BJ (cell line): ENCODE measurements around the gene IGFALS. TPM values are rescaled to one million over a fixed set of nuclear protein-coding genes. Genes with fewer than 3 reads are reported as not detected.
A peak's percentile ranks its signal among the peaks of the same experiment; 100 is the strongest.

Source experiments
- CTCF ChIA-PET: fragments of 350-600 bp; formaldehyde crosslinking; extraction: SDS; loops from one replicate; lab custom pipeline; 2021; ENCODE audit warnings: antibody characterized with exemption, inconsistent platforms; lab: Yijun Ruan, JAX
- POLR2A ChIA-PET: fragments of 300-600 bp; sonication (Branson Sonifier 250); formaldehyde crosslinking; extraction: SDS; loops from one replicate; lab custom pipeline; 2021; ENCODE audit warnings: antibody characterized with exemption; lab: Charles Lee
- DNase-seq: peaks from one replicate; pipeline ENCODE4 v3.0.0-alpha.2; 2011; ENCODE audit warnings: low read depth
- H3K27me3 ChIP-seq: 2 replicates; pipeline ENCODE4 v1.6.0; 2011; ENCODE audit warnings: low read length; ENCODE audit not compliant: control insufficient read depth, insufficient read depth
- H3K36me3 ChIP-seq: 2 replicates; pipeline ENCODE4 v1.5.1; 2011; ENCODE audit warnings: low read length; ENCODE audit not compliant: control insufficient read depth, insufficient read depth
- H3K4me3 ChIP-seq: 2 replicates; pipeline ENCODE4 v1.5.1; 2011; ENCODE audit warnings: low read depth, mild to moderate bottlenecking, control low read depth, low read length
- polyA plus RNA-seq: library from polyadenylated mRNA; depleted of rRNA; stranded (reverse); fragments of >200 nt; gene quantifications from 2 replicates; pipeline ENCODE4 v1.2.3, GENCODE V29; 2011
- TF ChIP-seq, protein P1 (sequence below): IDR thresholded peaks from 2 replicates; pipeline ENCODE4 v1.5.1; 2011; ENCODE audit warnings: low read depth, mild to moderate bottlenecking, control low read depth, inconsistent platforms, low read length, moderate library complexity; ENCODE audit not compliant: insufficient read depth

The IGFALS gene
- polyA plus RNA-seq, 1 experiment: not detected

DNA sequence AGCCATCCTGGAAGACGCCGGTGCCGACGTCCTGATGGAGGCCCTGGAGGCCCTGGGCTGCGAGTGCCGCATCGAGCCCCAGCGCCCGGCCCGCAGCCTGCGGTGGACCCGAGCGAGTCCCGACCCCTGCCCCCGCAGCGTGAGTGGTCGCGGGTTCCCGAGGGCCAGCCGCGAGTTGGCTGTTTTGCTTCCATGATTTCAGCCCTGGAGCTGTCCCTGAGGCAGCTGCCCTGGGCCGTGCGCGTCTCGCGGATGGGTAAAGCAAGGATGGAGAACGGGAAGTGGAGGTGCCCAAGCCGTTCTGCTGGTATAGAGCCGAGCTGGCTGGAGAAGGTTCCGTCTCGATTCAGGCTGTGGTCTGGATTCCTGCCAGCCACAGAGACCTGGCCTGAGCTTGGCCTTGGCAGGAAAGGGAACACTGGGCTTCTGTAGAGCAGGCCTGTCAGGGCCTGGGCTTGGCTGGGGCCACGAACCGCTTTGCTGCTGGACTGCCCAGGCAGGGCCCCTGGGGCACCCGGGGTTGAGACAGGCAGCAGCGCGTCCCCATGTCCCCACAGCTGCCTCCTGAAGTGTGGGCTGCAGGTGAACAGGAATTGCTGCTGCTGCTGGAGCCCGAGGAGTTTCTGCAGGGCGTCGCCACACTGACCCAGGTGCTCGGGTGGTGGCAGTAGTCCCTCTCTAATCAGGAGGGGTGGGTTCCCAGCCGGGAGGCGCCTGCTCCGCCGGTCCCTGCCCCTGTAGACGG is 19.6 kb downstream of the IGFALS start:
- TF ChIP-seq, protein P1, sequence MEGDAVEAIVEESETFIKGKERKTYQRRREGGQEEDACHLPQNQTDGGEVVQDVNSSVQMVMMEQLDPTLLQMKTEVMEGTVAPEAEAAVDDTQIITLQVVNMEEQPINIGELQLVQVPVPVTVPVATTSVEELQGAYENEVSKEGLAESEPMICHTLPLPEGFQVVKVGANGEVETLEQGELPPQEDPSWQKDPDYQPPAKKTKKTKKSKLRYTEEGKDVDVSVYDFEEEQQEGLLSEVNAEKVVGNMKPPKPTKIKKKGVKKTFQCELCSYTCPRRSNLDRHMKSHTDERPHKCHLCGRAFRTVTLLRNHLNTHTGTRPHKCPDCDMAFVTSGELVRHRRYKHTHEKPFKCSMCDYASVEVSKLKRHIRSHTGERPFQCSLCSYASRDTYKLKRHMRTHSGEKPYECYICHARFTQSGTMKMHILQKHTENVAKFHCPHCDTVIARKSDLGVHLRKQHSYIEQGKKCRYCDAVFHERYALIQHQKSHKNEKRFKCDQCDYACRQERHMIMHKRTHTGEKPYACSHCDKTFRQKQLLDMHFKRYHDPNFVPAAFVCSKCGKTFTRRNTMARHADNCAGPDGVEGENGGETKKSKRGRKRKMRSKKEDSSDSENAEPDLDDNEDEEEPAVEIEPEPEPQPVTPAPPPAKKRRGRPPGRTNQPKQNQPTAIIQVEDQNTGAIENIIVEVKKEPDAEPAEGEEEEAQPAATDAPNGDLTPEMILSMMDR: no peak
- H3K36me3 ChIP-seq: peaks cover 29% of the 10 kb centered on the region
- peak overlapping the region; percentile 92 for H3K4me3 ChIP-seq
- H3K27me3 ChIP-seq: no peaks in the 10 kb centered on the region
- ChIA-PET CTCF (interaction anchor here (1.0 to 1.9 kb wide), 4 partner anchors 9 to 68 kb away, joined by 3 to 11 read pairs (median 6); partner anchors contain the start of genes MAPK8IP3, NUBP2 and SPSB3), POLR2A (no interaction called here)
- DNase-seq: no peak

DNA sequence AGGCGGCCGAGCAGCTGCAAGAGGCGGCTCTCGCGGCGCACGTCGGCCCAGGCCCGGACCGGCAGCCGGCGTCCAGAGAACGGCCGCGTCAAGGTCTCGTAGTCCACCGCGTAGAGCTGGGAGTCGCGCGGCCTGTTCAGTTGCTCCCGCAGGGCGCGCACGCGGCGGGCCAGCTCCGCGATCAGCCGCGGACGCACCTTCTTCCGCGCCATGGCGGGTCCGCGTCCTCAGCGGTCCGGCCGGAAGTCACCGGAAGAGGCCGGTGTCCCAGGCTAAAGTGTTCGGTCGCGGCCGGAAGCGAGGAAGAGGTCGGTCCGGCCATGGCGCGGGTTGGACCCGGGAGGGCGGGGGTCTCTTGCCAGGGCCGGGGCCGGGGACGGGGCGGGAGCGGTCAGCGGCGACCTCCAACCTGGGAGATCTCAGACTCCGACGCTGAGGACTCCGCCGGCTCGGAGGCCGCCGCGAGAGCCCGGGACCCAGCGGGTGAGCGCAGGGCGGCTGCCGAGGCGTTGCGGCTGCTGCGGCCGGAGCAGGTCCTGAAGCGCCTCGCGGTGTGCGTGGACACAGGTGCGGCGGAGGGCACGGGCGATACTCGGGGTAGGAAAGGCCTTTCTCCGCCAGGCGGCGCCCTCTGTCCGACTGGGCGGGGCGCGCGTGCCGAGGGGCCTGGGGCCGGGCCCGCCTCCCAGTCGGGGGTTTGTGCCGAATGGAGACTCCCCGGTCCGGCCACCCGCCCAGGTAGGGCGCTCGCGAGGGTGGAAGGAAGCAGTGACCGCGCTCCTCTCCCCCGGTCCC is 20.4 kb downstream of the IGFALS start, which contains the start of gene MRPS34:
TSS of gene MRPS34 (minus strand) at position 227 of the 795 bp plus-strand sequence. CDS start at position 212, 15 bp downstream.
- H3K36me3 ChIP-seq: peaks cover 35% of the 10 kb centered on the region
- POLR2A ChIA-PET: interaction anchor here (0.6 kb wide), 1 partner anchor 68 kb away, joined by 4 read pairs; no protein-coding TSS in a partner anchor
- peak within 1 kb of the TSS; percentile 92 for H3K4me3 ChIP-seq
- H3K27me3 ChIP-seq: no peaks in the 10 kb centered on the region
- CTCF ChIA-PET: interaction anchor here (0.6 to 1.9 kb wide), 7 partner anchors 9 to 81 kb away, joined by 3 to 11 read pairs (median 3); partner anchors contain the start of genes MAPK8IP3, NUBP2 and SPSB3
- TF ChIP-seq, protein P1: peak; percentile 62
- DNase-seq: no peak

DNA sequence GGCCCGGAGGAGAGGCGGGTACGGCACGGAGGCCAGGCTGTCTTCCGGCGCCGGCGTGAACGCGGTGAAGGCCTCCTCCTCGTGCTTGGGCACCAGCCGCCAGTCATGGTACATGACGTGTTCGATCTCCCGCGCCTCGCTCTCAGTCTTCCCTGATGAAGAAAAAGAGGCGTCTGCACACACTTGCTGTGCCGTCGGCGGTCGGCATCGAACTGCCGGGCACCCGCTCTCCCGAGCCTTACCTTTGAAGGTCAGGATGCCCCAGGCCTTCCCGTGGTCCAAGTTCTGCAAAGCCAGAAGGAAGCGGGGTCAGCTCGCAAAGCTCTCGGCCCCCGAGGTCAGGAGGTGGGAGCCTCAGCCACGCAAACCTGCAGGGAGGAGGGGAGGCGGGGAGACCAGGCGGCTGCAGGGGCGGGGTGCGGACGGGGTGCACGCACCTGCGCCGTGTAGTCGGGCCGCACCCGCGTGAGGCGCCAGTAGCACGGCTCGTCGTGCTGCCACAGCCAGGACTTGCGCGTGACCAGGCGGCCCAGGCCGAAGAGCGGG is 21.1 kb downstream of the IGFALS start, which contains the start of gene EME2:
TSS of gene EME2 (plus strand) at position 449 of the 546 bp plus-strand sequence. CDS start 418 bp downstream, outside the sequence.
- ChIA-PET CTCF (interaction anchor here (0.6 to 1.9 kb wide), 4 partner anchors 10 to 80 kb away, joined by 3 to 8 read pairs (median 4); partner anchors contain the start of genes MAPK8IP3, NUBP2 and SPSB3), POLR2A (interaction anchor here (0.6 kb wide), 1 partner anchor 67 kb away, joined by 4 read pairs; no protein-coding TSS in a partner anchor)
- DNase-seq: no peak
- peaks cover 31% of the 10 kb centered on the region for H3K36me3 ChIP-seq
- H3K27me3 ChIP-seq: no peaks in the 10 kb centered on the region
- peak within 1 kb of the TSS; percentile 92 for H3K4me3 ChIP-seq
- TF ChIP-seq, protein P1: no peak

DNA sequence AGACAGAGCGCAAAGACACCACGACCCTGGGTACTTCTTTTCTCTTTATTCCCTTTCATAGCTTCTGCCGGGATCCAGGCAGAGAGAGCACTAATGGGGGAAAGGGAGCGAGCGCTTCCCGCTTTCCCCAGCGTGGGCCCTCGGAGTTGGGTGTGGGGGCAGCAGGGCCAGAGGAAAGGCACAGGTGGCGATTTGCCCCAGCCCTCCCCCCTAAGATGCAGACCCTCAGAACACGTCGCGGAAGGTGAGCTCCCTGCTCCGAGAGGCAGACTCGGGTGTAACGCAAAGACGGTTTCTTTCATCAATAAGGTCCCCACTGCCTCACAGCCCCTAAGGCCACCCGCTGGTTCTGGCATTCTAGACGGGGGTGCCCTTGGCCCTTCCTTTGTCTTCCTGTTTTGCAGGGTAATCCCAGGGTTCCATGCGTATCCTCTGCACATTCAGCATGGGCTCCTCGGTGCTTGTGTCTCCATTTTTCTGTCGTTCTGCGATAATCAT is 21.6 kb downstream of the IGFALS start:
- DNase-seq: no peak
- CTCF ChIA-PET: interaction anchor here (1.8 kb wide), 1 partner anchor 11 kb away, joined by 5 read pairs; the partner anchor contains the start of genes NUBP2 and SPSB3
- Histone ChIP-seq H3K36me3 (peaks cover 31% of the 10 kb centered on the region), H3K4me3 (peak overlapping the region; percentile 92), H3K27me3 (no peaks in the 10 kb centered on the region)
- POLR2A ChIA-PET: no interaction called here
- TF ChIP-seq, protein P1: no peak
